GM10266 (cell line): ENCODE data around the gene TMEM167A.

Source experiments
- DNase-seq: peaks from one replicate; pipeline ENCODE4 v3.0.0; 2012; ENCODE audit errors: extremely low spot score
- CTCF ChIP-seq: IDR thresholded peaks from 2 replicates; pipeline ENCODE4 v1.5.1; 2012; ENCODE audit warnings: mild to moderate bottlenecking, low read depth; ENCODE audit not compliant: control insufficient read depth, insufficient read depth; ENCODE audit errors: missing control alignments

TMEM167A gene

GRCh38 chr5:83026516-83026915 lies 50.7 kb downstream of the TMEM167A start:
- no peak for TF ChIP-seq CTCF

GRCh38 chr5:83025690-83026478 lies 51.3 kb downstream of the TMEM167A start:
- no peak for TF ChIP-seq CTCF
- no peak for DNase-seq

More at GRCh38 chr5:83026516-83026915, 50.7 kb downstream of the TMEM167A start:
- no peak for DNase-seq

GRCh38 chr5:83022334-83022733 lies 54.9 kb downstream of the TMEM167A start:
- no peak for TF ChIP-seq CTCF
- DNase-seq: no peak

- DNase-seq: no peak
- TF ChIP-seq CTCF: no peak
Measured at GRCh38 chr5:83015676-83016075, 61.5 kb downstream of the TMEM167A start.

- DNase-seq: peak; percentile 44
- no peak for TF ChIP-seq CTCF
Measured at GRCh38 chr5:83011985-83012384, 65.2 kb downstream of the TMEM167A start.

GRCh38 chr5:83009408-83009807 lies 67.8 kb downstream of the TMEM167A start:
- no peak for TF ChIP-seq CTCF
- DNase-seq: no peak

GRCh38 chr5:83007755-83008154 lies 69.4 kb downstream of the TMEM167A start:
- DNase-seq: no peak
- TF ChIP-seq CTCF: no peak
